Testis (tissue), 3 donors: ENCODE data around the gene NRP2. TPM values are rescaled to one million over a fixed set of nuclear protein-coding genes. Genes with fewer than 3 reads are reported as not detected.

Experiments used
- DNase-seq: peaks from one replicate; pipeline ENCODE4 v3.0.0-alpha.2; 2019
- H3K27ac ChIP-seq, 2 donors: fragments of 200-600 bp; sonication (generic); one replicate each; pipeline ENCODE4 v1.5.1; 2019
- H3K27me3 ChIP-seq: fragments of 200-600 bp; sonication (generic); one replicate; pipeline ENCODE4 v1.5.1; 2019
- H3K36me3 ChIP-seq: fragments of 200-600 bp; sonication (generic); one replicate; pipeline ENCODE4 v1.5.1; 2017; ENCODE audit warnings: low read depth; ENCODE audit errors: missing control alignments
- H3K4me1 ChIP-seq: fragments of 200-600 bp; sonication (generic); one replicate; pipeline ENCODE4 v1.5.1; 2019
- H3K4me3 ChIP-seq, 2 donors: fragments of 200-600 bp; sonication (generic); one replicate each; pipeline ENCODE4 v1.5.1; 2017 to 2019
- H3K9me3 ChIP-seq: fragments of 200-600 bp; sonication (generic); one replicate; pipeline ENCODE4 v1.5.1; 2017
- POLR2A ChIP-seq: fragments of 450-650 bp; IDR thresholded peaks from one replicate; pipeline ENCODE4 v1.6.1; 2017; ENCODE audit warnings: antibody characterized with exemption, mild to moderate bottlenecking, moderate library complexity
- WGBS, 2 donors: methylation state at CpG; one replicate each; pipeline ENCODE4 v1.1.5; 2018; 5-methylcytosine and 5-hydroxymethylcytosine counted together
- intact Hi-C: fragments of 100-400 bp; cut with DNase I; formaldehyde crosslinking; loops from one replicate; pipeline ENCODE4 v1.15.1; 2023; ENCODE audit warnings: low total_unique reads
- polyA plus RNA-seq: library from polyadenylated mRNA; stranded (reverse); fragments of 350-450 nt; fragmentation: Illumina TruSeq; extraction: RNeasy Lipid Tissue Mini Kit (QIAGEN cat#74804); gene quantifications from one replicate; pipeline ENCODE4 v1.2.3, GENCODE V29; 2014; ENCODE audit warnings: low read depth, low replicate concordance; ENCODE audit not compliant: insufficient read depth
- total RNA-seq, 2 donors: library from RNA; depleted of rRNA; stranded (reverse); fragments of >200 nt; gene quantifications; one replicate each; pipeline ENCODE4 v1.2.3, GENCODE V29; 2016
- TF ChIP-seq, protein P1 (sequence below), 3 experiments: fragments of 450-650 bp in 2 of 3; fragments of 200-600 bp in 1 of 3; sonication (generic) in 1 of 3; IDR thresholded peaks; one replicate each; pipeline ENCODE4 v1.5.1; 2016 to 2019; ENCODE audit warnings: antibody characterized with exemption in 3 of 3, mild to moderate bottlenecking in 2 of 3, moderate library complexity in 1 of 3

NRP2 gene
- total and polyA plus RNA-seq, 3 donors from 2014 or later = 6.3 to 10.6 (median 6.3) TPM

DNA sequence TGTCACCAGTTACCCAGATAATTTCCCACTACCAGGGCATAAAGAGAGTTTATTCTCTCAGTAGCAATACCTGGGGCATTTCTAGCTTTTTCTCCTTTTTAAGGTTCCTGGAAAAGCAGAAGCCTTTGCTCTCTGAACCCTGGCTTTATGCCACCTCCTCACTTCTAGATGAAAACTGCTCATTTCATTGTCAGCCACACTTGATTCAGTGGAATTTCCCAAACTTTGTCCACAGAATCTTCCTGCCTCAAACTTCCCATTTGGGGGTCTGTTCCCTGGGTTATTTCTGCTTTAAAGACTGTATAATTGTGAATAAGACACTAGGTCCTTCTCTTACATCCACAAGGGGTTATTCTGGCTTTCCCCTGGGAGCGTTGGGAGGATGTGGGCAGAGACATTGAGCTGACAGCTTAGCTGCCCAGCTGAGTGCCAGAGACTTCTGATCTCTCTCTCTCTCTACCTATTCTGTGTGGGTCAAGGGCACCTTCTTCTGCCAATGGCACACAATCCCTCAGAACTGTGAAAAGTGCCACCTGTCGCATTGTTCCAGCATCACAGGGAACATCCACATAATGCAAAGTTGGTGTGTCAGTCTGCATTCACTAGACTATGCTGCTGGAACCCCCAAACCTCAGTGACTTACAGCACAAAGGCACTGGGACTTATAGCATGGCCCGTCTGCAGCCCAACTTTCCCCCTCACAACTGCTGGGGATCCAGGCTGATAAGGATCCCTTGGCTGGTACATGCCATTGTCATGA is 19.9 kb upstream of the NRP2 start:
- no peak overlapping the region for H3K27ac ChIP-seq
- H3K4me1 ChIP-seq = no peaks in the 10 kb centered on the region
- H3K9me3 ChIP-seq = no peaks in the 10 kb centered on the region
- TF ChIP-seq, protein P1, sequence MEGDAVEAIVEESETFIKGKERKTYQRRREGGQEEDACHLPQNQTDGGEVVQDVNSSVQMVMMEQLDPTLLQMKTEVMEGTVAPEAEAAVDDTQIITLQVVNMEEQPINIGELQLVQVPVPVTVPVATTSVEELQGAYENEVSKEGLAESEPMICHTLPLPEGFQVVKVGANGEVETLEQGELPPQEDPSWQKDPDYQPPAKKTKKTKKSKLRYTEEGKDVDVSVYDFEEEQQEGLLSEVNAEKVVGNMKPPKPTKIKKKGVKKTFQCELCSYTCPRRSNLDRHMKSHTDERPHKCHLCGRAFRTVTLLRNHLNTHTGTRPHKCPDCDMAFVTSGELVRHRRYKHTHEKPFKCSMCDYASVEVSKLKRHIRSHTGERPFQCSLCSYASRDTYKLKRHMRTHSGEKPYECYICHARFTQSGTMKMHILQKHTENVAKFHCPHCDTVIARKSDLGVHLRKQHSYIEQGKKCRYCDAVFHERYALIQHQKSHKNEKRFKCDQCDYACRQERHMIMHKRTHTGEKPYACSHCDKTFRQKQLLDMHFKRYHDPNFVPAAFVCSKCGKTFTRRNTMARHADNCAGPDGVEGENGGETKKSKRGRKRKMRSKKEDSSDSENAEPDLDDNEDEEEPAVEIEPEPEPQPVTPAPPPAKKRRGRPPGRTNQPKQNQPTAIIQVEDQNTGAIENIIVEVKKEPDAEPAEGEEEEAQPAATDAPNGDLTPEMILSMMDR (IDR thresholded peaks at IDR 0.05) = no peak
- no peak for TF ChIP-seq POLR2A
- H3K27me3 ChIP-seq = no peaks in the 10 kb centered on the region
- intact Hi-C loops = no loop called here
- DNase-seq = no peak
- 95 to 96% methylated on average over 3 of the region's 3 CpGs for WGBS, 2 donors
- no peaks in the 10 kb centered on the region for H3K36me3 ChIP-seq
- no peak overlapping the region for H3K4me3 ChIP-seq

DNA sequence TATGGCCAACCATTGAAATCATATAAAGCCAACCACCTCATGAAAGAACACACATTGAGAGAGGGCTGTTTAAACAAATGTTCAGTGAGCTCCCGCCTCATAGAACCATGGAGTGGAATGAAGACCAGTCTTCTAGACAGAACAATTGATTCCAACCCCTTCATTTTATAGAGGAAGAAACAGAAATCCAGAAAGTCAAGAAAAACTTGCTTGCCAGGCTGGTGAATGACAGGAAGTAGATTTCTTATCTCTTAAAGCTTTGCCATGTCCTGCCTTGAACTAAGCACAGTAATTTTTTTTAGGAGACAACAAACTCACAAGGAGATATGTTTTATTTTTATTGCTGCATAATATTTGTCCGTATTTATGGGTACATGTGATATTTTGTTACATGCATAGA is 16.5 kb upstream of the NRP2 start:
- no peak for DNase-seq
- TF ChIP-seq, protein P1 (IDR thresholded peaks at IDR 0.05) = no peak
- no peak for TF ChIP-seq POLR2A
- Histone ChIP-seq H3K4me3 (no peak overlapping the region), H3K27ac (no peak overlapping the region), H3K9me3 (no peaks in the 10 kb centered on the region), H3K36me3 (no peaks in the 10 kb centered on the region), H3K27me3 (no peaks in the 10 kb centered on the region), H3K4me1 (no peaks in the 10 kb centered on the region)
- 92 to 96% methylated on average over 2 of the region's 2 CpGs for WGBS, 2 donors
- intact Hi-C loops = no loop called here

DNA sequence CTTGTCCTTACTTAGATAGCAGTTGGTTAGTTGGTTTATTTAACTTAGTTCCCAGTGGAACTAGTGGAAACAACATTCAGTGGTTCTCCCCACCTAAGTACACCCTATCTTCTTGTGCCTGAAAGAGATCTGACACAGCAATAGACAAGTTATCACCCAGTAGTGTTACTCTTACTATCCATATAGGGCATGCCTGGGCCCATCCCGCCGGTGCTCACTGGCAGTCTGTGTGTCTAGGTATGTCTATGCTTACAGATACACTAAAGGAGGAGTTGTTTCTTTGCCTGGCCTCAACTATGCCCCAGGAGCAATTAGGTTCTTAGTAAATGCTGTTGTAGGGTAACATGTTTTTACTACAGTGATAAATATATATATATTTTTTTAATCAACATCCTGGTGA is 12.0 kb upstream of the NRP2 start:
- H3K27ac ChIP-seq = no peak overlapping the region
- no peak for TF ChIP-seq POLR2A
- TF ChIP-seq, protein P1 (IDR thresholded peaks at IDR 0.05) = no peak
- no peaks in the 10 kb centered on the region for H3K27me3 ChIP-seq
- H3K4me1 ChIP-seq = no peaks in the 10 kb centered on the region
- H3K4me3 ChIP-seq = no peak overlapping the region
- 87 to 93% methylated on average over 2 of the region's 2 CpGs for WGBS, 2 donors
- intact Hi-C loops = loop anchor here (10.0 kb wide), 1 partner anchor 1345 kb away; no protein-coding TSS in a partner anchor
- DNase-seq = no peak
- no peaks in the 10 kb centered on the region for H3K36me3 ChIP-seq
- H3K9me3 ChIP-seq = no peaks in the 10 kb centered on the region

DNA sequence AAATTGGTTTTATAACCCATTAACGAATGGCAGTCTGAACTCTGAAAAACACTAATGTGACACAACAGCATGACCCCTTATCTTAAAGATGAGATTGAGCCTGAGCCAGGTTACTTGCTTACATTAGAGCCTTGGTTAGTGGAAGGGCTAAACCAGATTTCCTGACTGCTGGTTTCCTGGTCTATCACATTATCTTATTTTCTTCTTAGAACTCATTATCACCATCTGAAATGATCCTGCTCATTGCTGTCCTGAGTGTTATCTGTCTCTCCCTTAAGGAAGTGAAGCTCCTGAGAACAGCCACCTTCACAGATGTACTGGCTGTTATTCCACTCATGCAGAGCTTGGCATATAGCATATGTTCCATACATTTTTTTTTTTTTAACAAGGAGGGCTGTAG is 9.0 kb upstream of the NRP2 start:
- 87 to 90% methylated on average over 1 of the region's 1 CpG for WGBS, 2 donors
- intact Hi-C loops = loop anchor here (10.0 kb wide), 1 partner anchor 1349 kb away; no protein-coding TSS in a partner anchor
- Histone ChIP-seq H3K4me1 (no peaks in the 10 kb centered on the region), H3K27ac (no peak overlapping the region), H3K4me3 (no peak overlapping the region), H3K9me3 (no peaks in the 10 kb centered on the region), H3K36me3 (no peaks in the 10 kb centered on the region), H3K27me3 (no peaks in the 10 kb centered on the region)
- no peak for TF ChIP-seq POLR2A
- TF ChIP-seq, protein P1 (IDR thresholded peaks at IDR 0.05) = no peak
- DNase-seq = no peak
